Measurements from ENCODE around the gene EIF1AX. TPM values are rescaled to one million over a fixed set of nuclear protein-coding genes. Genes with fewer than 3 reads are reported as not detected.
"Not testable (repeated sequence)": the region's sequence is repeated elsewhere in the genome, so short reads cannot be mapped to it uniquely, and the experiment has no call there.

EIF1AX gene
- polyA plus RNA-seq, 3 donors from 2014 or later: 61.0 to 88.7 (median 78.6) TPM

DNA sequence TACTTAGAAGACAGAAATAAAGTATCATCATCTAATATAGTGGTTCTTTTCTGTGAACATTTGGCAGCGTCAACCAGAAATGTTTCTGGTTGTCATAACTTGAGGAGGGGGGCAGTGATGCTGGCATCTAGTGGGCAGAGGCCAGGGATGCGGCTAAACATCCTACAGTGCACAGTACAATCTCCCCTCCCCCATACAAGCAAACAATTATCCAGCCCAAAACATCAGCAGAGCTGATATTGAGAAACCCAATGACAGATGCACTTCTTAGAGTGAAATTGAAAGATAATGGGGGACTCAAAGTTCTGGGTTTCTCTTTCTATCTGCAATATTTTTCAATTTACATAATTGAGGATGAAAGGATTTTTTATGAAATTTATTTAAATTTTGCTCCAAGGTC lies 1.9 kb upstream of the EIF1AX start:
- H3K27me3 Mint-ChIP-seq (ENCODE audit: low read depth in 3 of 3): peaks cover 0 to 14% (median 6%) of the 10 kb centered on the region in 3 donors
- peaks cover 31 to 36% of the 10 kb centered on the region in 2 donors for H3K4me1 Mint-ChIP-seq
- H3K4me3 Mint-ChIP-seq: no peak overlapping the region
- peak overlapping the region in 3 of 6 donors; percentile 82 to 91 (median 82) for H3K27ac Mint-ChIP-seq
- H3K36me3 Mint-ChIP-seq: peaks cover 0 to 6% (median 3%) of the 10 kb centered on the region in 3 donors
- no peaks in the 10 kb centered on the region for H3K9me3 Mint-ChIP-seq
- no peak for DNase-seq

GRCh38 chrX:20143111-20143510 lies 1.5 kb upstream of the EIF1AX start:
- Mint-ChIP-seq H3K27me3 (ENCODE audit: low read depth in 3 of 3) (peaks cover 0 to 14% (median 6%) of the 10 kb centered on the region in 3 donors), H3K27ac (peak overlapping the region in 5 of 6 donors; percentile 66 to 91 (median 82)), H3K9me3 (no peaks in the 10 kb centered on the region), H3K36me3 (peaks cover 0 to 6% (median 5%) of the 10 kb centered on the region in 3 donors), H3K4me3 (peak overlapping the region; percentile 33 to 95 (median 60)), H3K4me1 (peaks cover 31 to 37% of the 10 kb centered on the region in 2 donors)
- no peak for DNase-seq

GRCh38 chrX:20140420-20140819 lies 1.2 kb downstream of the EIF1AX start:
- H3K27me3 Mint-ChIP-seq (ENCODE audit: low read depth in 3 of 3): peaks cover 0 to 8% (median 0%) of the 10 kb centered on the region in 3 donors
- H3K4me1 Mint-ChIP-seq: peaks cover 37 to 53% of the 10 kb centered on the region in 2 donors
- H3K36me3 Mint-ChIP-seq: peaks cover 0 to 27% (median 15%) of the 10 kb centered on the region in 3 donors
- peak overlapping the region; percentile 80 to 95 (median 91) for H3K4me3 Mint-ChIP-seq
- H3K9me3 Mint-ChIP-seq: no peaks in the 10 kb centered on the region
- peak overlapping the region; percentile 77 to 94 (median 92) for H3K27ac Mint-ChIP-seq
- no peak for DNase-seq

GRCh38 chrX:20139966-20140365 lies 1.7 kb downstream of the EIF1AX start:
- no peak for DNase-seq
- no peaks in the 10 kb centered on the region for H3K9me3 Mint-ChIP-seq
- H3K27me3 Mint-ChIP-seq (ENCODE audit: low read depth in 3 of 3): peaks cover 0 to 7% (median 0%) of the 10 kb centered on the region in 3 donors
- peak overlapping the region in 5 of 6 donors; percentile 77 to 94 (median 93) for H3K27ac Mint-ChIP-seq
- H3K4me1 Mint-ChIP-seq: peaks cover 37 to 55% of the 10 kb centered on the region in 2 donors
- peak overlapping the region; percentile 80 to 95 (median 91) for H3K4me3 Mint-ChIP-seq
- H3K36me3 Mint-ChIP-seq: peaks cover 0 to 31% (median 15%) of the 10 kb centered on the region in 3 donors

DNA sequence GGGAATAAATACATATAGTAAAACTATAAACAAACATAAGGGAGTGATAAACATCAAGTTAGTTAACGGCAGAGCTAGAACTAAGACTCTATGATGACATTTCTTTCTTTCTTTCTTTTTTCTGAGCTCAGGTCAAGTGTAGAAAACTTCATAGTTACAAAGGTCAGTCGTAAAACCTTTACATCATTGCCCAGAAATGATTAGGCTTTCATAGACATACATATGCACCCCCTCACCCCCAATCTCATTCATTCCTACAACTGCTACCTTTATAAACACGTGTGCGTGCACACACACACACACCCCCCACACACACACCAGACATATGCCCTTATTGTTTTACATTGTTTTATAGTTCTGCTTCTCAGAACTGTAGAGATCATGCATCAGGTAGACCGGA lies 5.7 kb downstream of the EIF1AX start:
- H3K27ac Mint-ChIP-seq: no peak overlapping the region
- H3K27me3 Mint-ChIP-seq (ENCODE audit: low read depth in 3 of 3): no peaks in the 10 kb centered on the region
- DNase-seq: no peak
- H3K4me3 Mint-ChIP-seq: no peak overlapping the region
- peaks cover 29 to 43% of the 10 kb centered on the region in 2 donors for H3K4me1 Mint-ChIP-seq
- no peaks in the 10 kb centered on the region for H3K9me3 Mint-ChIP-seq
- peaks cover 0 to 47% (median 28%) of the 10 kb centered on the region in 3 donors for H3K36me3 Mint-ChIP-seq

- peaks cover 3 to 61% (median 32%) of the 10 kb centered on the region in 3 donors for H3K36me3 Mint-ChIP-seq
- H3K27ac Mint-ChIP-seq: peak overlapping the region in 1 of 6 donors; percentile 23
- DNase-seq: no peak
- H3K9me3 Mint-ChIP-seq: no peaks in the 10 kb centered on the region
- peaks cover 0 to 2% (median 0%) of the 10 kb centered on the region in 3 donors for H3K27me3 Mint-ChIP-seq (ENCODE audit: low read depth in 3 of 3)
- H3K4me3 Mint-ChIP-seq: no peak overlapping the region
- H3K4me1 Mint-ChIP-seq: peaks cover 7 to 18% of the 10 kb centered on the region in 2 donors
Observed at GRCh38 chrX:20132666-20133065, 9.0 kb downstream of the EIF1AX start.

- Mint-ChIP-seq H3K9me3 (no peaks in the 10 kb centered on the region), H3K36me3 (peaks cover 3 to 39% (median 22%) of the 10 kb centered on the region in 3 donors), H3K27me3 (ENCODE audit: low read depth in 3 of 3) (peaks cover 0 to 2% (median 0%) of the 10 kb centered on the region in 3 donors), H3K27ac (peak overlapping the region in 1 of 6 donors; percentile 26), H3K4me3 (no peak overlapping the region), H3K4me1 (peaks cover 1 to 2% of the 10 kb centered on the region in 2 donors)
- DNase-seq: no peak
Observed at GRCh38 chrX:20130357-20130756, 11.3 kb downstream of the EIF1AX start.

GRCh38 chrX:20129547-20129946 lies 12.1 kb downstream of the EIF1AX start:
- H3K27ac Mint-ChIP-seq: no peak overlapping the region
- H3K36me3 Mint-ChIP-seq: peaks cover 3 to 36% (median 20%) of the 10 kb centered on the region in 3 donors
- no peak for DNase-seq
- H3K9me3 Mint-ChIP-seq: no peaks in the 10 kb centered on the region
- no peak overlapping the region for H3K4me3 Mint-ChIP-seq
- H3K27me3 Mint-ChIP-seq (ENCODE audit: low read depth in 3 of 3): peaks cover 0 to 2% (median 0%) of the 10 kb centered on the region in 3 donors
- peaks cover 0 to 1% of the 10 kb centered on the region in 2 donors for H3K4me1 Mint-ChIP-seq

GRCh38 chrX:20128670-20129069 lies 13.0 kb downstream of the EIF1AX start:
- no peak for DNase-seq
- Mint-ChIP-seq H3K9me3 (no peaks in the 10 kb centered on the region), H3K4me3 (no peak overlapping the region), H3K36me3 (peaks cover 3 to 36% (median 16%) of the 10 kb centered on the region in 3 donors), H3K27ac (peak overlapping the region in 1 of 6 donors; percentile 6), H3K27me3 (ENCODE audit: low read depth in 3 of 3) (peaks cover 0 to 2% (median 0%) of the 10 kb centered on the region in 3 donors), H3K4me1 (peaks cover 0 to 1% of the 10 kb centered on the region in 2 donors)

DNA sequence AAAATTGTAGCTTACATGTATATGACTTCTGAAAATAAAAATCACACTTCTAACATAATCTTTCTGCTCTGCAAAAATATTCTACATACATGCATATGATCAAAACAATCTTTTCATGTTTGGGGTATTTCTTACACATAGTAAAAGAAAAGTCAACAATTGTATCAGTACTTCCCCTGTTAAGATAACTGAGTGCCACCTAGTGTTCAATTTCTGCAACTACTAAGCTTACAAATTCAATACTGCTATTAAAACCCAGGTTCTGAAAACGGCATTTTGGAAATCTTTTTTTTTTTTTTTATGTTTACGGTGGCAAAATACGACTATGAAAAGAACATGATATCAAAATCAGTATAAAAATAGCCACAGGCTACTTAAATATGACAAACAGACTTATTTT lies 14.2 kb downstream of the EIF1AX start:
- peak in 1 of 3 donors; percentile 19 for DNase-seq
- H3K36me3 Mint-ChIP-seq: peaks cover 3 to 27% (median 10%) of the 10 kb centered on the region in 3 donors
- H3K4me3 Mint-ChIP-seq; H3K9me3 Mint-ChIP-seq; H3K4me1 Mint-ChIP-seq; H3K27ac Mint-ChIP-seq; H3K27me3 Mint-ChIP-seq (ENCODE audit: low read depth in 3 of 3): not testable (repeated sequence)

- not testable (repeated sequence) for H3K27ac Mint-ChIP-seq; H3K9me3 Mint-ChIP-seq; H3K4me3 Mint-ChIP-seq; H3K4me1 Mint-ChIP-seq; H3K27me3 Mint-ChIP-seq (ENCODE audit: low read depth in 3 of 3); DNase-seq
- peaks cover 3 to 26% (median 10%) of the 10 kb centered on the region in 3 donors for H3K36me3 Mint-ChIP-seq
Observed at GRCh38 chrX:20126833-20127232, 14.8 kb downstream of the EIF1AX start.

- H3K27me3 Mint-ChIP-seq (ENCODE audit: low read depth in 3 of 3): peaks cover 0 to 2% (median 0%) of the 10 kb centered on the region in 3 donors
- no peaks in the 10 kb centered on the region for H3K4me1 Mint-ChIP-seq
- DNase-seq: no peak
- no peaks in the 10 kb centered on the region for H3K9me3 Mint-ChIP-seq
- H3K4me3 Mint-ChIP-seq: no peak overlapping the region
- peaks cover 0 to 19% (median 6%) of the 10 kb centered on the region in 3 donors for H3K36me3 Mint-ChIP-seq
- peak overlapping the region in 1 of 6 donors; percentile 19 for H3K27ac Mint-ChIP-seq
Observed at GRCh38 chrX:20124964-20125363, 16.7 kb downstream of the EIF1AX start.

DNA sequence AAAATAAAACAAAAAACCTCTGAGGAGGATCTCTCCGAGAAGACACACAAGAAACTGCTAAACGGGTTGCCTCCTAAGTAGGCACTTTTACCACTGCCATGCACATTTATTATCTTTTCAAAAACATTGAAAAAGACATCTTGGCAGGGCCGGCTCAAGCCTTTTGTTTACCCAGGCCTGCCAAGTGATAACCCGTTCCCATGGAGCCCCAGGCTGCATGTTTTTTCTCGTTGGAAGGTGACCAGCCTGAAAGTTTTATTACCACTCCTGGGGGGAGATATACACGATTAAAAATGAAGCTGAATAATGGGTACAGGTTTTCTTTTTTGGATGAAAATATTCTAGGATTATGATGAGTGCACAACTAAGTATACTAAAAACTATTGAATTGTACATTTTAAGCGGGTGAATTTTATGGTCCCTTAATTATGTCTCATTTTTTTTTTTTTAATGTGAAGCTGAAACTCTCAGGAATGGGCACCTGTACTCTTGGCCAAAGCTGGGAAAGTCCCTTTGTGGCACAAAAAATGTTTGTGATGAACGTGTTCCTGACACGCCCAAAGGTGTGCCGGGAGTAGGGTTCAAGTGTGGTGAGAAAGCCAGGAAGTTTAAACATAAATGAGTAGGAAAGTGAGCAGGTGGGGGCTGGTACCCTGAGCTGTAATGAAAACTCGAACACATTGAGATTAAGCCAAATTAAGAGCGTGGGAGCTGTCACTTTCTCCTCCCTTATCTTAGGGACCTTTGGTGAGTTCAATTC lies 23.4 kb downstream of the EIF1AX start:
- no peak overlapping the region for H3K27ac Mint-ChIP-seq
- H3K36me3 Mint-ChIP-seq: peaks cover 0 to 4% (median 0%) of the 10 kb centered on the region in 3 donors
- H3K4me1 Mint-ChIP-seq: peaks cover 0 to 2% of the 10 kb centered on the region in 2 donors
- no peak overlapping the region for H3K4me3 Mint-ChIP-seq
- DNase-seq: no peak
- H3K9me3 Mint-ChIP-seq: no peaks in the 10 kb centered on the region
- H3K27me3 Mint-ChIP-seq (ENCODE audit: low read depth in 3 of 3): peaks cover 2 to 13% (median 4%) of the 10 kb centered on the region in 3 donors

- H3K36me3 Mint-ChIP-seq: peaks cover 0 to 4% (median 0%) of the 10 kb centered on the region in 3 donors
Observed at GRCh38 chrX:20116577-20117240, 24.9 kb downstream of the EIF1AX start, which contains the start of gene MAP7D2. Gene MAP7D2 (minus strand): TSS chrX:20116907. CDS start chrX:20116879, 28 bp downstream.

More at GRCh38 chrX:20116577-20117240, 24.9 kb downstream of the EIF1AX start, which contains the start of gene MAP7D2:
- H3K4me3 Mint-ChIP-seq: peak within 1 kb of the TSS in 1 of 5 donors; percentile 12
- peaks cover 2 to 13% (median 4%) of the 10 kb centered on the region in 3 donors for H3K27me3 Mint-ChIP-seq (ENCODE audit: low read depth in 3 of 3)
- peaks cover 0 to 2% of the 10 kb centered on the region in 2 donors for H3K4me1 Mint-ChIP-seq
- no peaks in the 10 kb centered on the region for H3K9me3 Mint-ChIP-seq
- DNase-seq: no peak
- H3K27ac Mint-ChIP-seq: no peak within 1 kb of the TSS
